Endothelial cell of umbilical vein (primary cell): ENCODE results near the gene SLC66A2. TPM values are rescaled to one million over a fixed set of nuclear protein-coding genes. Genes with fewer than 3 reads are reported as not detected.

Experiments used
- BruUV-seq: library from RNA; stranded (reverse); fragments of 400-500 nt; replicated peaks from 2 replicates; lab custom pipeline; 2021; lab: Mats Ljungman, UMichigan
- CTCF ChIA-PET: fragments of 300-600, 350-600 bp; sonication (Branson Sonifier 250); formaldehyde crosslinking; loops from one replicate; lab custom pipeline; 2021; ENCODE audit warnings: antibody characterized with exemption, inconsistent platforms; lab: Charles Lee
- POLR2A ChIA-PET: fragments of 300-600, 350-600 bp; sonication (Branson Sonifier 250); formaldehyde crosslinking; loops from one replicate; lab custom pipeline; 2021; ENCODE audit warnings: antibody characterized with exemption, inconsistent platforms; lab: Charles Lee
- DNase-seq: peaks from one replicate; pipeline ENCODE4 v3.0.0-alpha.2; 2011; ENCODE audit warnings: low read depth, low spot score
- FAIRE-seq: peaks from 2 replicates; lab custom pipeline; 2011; peaks lifted over from hg19 to GRCh38; lab: Jason Lieb, UNC
- H2AFZ ChIP-seq: 2 replicates; pipeline ENCODE4 v1.6.0; 2012; ENCODE audit warnings: low read depth, low read length, control low read depth, inconsistent platforms
- H3K27ac ChIP-seq: 2 replicates; pipeline ENCODE4 v1.5.1; 2011; ENCODE audit warnings: low read depth, mild to moderate bottlenecking, control low read depth, low read length, moderate library complexity; ENCODE audit not compliant: insufficient read depth
- H3K27me3 ChIP-seq, 2 experiments: 2 replicates each; pipeline versions ENCODE4 v1.6.0 to v1.6.1; 2011; ENCODE audit warnings: low read length in 2 of 2, mixed read lengths in 1 of 2; ENCODE audit not compliant: control insufficient read depth in 2 of 2, insufficient read depth in 2 of 2
- H3K36me3 ChIP-seq, 2 experiments: 2 replicates in 1 of 2; 3 replicates in 1 of 2; pipeline ENCODE4 v1.5.1; 2011; ENCODE audit warnings: low read length in 2 of 2, mild to moderate bottlenecking in 1 of 2, moderate library complexity in 1 of 2; ENCODE audit not compliant: control insufficient read depth in 2 of 2, insufficient read depth in 2 of 2; ENCODE audit errors: extremely low read depth in 1 of 2
- H3K4me1 ChIP-seq: 3 replicates; pipeline ENCODE4 v1.5.1; 2011; ENCODE audit warnings: mild to moderate bottlenecking, low read length; ENCODE audit not compliant: control insufficient read depth, insufficient read depth; ENCODE audit errors: extremely low read depth
- H3K4me2 ChIP-seq: 2 replicates; pipeline ENCODE4 v1.6.1; 2011; ENCODE audit warnings: low read length, control low read depth, mixed read lengths; ENCODE audit not compliant: insufficient read depth
- H3K4me3 ChIP-seq, 3 experiments: fragments of 200-600 bp in 1 of 3; sonication (generic), shearing (Covaris generic) in 1 of 3; replicated peaks in 1 of 3; 2 replicates each; pipeline ENCODE4 v1.5.1; 2011 to 2016; ENCODE audit warnings: control low read depth in 3 of 3, low read length in 3 of 3, mild to moderate bottlenecking in 2 of 3, inconsistent platforms in 1 of 3, low read depth in 1 of 3, moderate library complexity in 1 of 3; ENCODE audit not compliant: insufficient read depth in 1 of 3
- H3K79me2 ChIP-seq: 2 replicates; pipeline ENCODE4 v1.6.0; 2012; ENCODE audit warnings: low read length, inconsistent platforms; ENCODE audit not compliant: control insufficient read depth, insufficient read depth
- H3K9ac ChIP-seq: replicated peaks from 2 replicates; pipeline ENCODE3; 2011; ENCODE audit warnings: low read length, control low read depth; ENCODE audit not compliant: insufficient read depth; ENCODE audit errors: extremely low read depth
- H3K9me1 ChIP-seq: replicated peaks from 3 replicates; pipeline ENCODE4 v1.6.0; 2011; ENCODE audit warnings: mild to moderate bottlenecking, low read length; ENCODE audit not compliant: control insufficient read depth, insufficient read depth; ENCODE audit errors: extremely low read depth
- H3K9me3 ChIP-seq: replicated peaks from 2 replicates; pipeline ENCODE4 v1.5.1; 2012; ENCODE audit warnings: low read length, inconsistent platforms; ENCODE audit not compliant: control insufficient read depth, insufficient read depth
- H4K20me1 ChIP-seq: replicated peaks from 2 replicates; pipeline ENCODE3; 2011; ENCODE audit warnings: mild to moderate bottlenecking, low read length; ENCODE audit not compliant: control insufficient read depth, insufficient read depth; ENCODE audit errors: extremely low read depth
- EZH2 ChIP-seq: IDR thresholded peaks from 2 replicates; pipeline ENCODE4 v1.6.1; 2012; ENCODE audit warnings: borderline replicate concordance, low read depth, mild to moderate bottlenecking, moderate library complexity, low read length, inconsistent platforms; ENCODE audit not compliant: severe bottlenecking
- FOS ChIP-seq: IDR thresholded peaks from 2 replicates; pipeline ENCODE4 v1.6.1; 2011; ENCODE audit warnings: mild to moderate bottlenecking, low read length, moderate library complexity, borderline replicate concordance; ENCODE audit not compliant: insufficient read depth
- GATA2 ChIP-seq: IDR thresholded peaks from 2 replicates; pipeline ENCODE4 v1.7.0; 2011; ENCODE audit warnings: low read depth, mild to moderate bottlenecking, moderate library complexity, mixed read lengths, low read length; ENCODE audit not compliant: insufficient read length, insufficient read depth
- JUN ChIP-seq: IDR thresholded peaks from 2 replicates; pipeline ENCODE4 v1.6.1; 2011; ENCODE audit warnings: borderline replicate concordance, low read depth; ENCODE audit not compliant: insufficient read length, insufficient read depth
- MYC ChIP-seq: IDR thresholded peaks from one replicate; pipeline ENCODE4 v1.6.1; 2011; ENCODE audit warnings: mild to moderate bottlenecking, low read depth, low read length
- POLR2A ChIP-seq: IDR thresholded peaks from 2 replicates; pipeline ENCODE4 v1.6.1; 2012; ENCODE audit warnings: low read depth, mild to moderate bottlenecking, control low read depth, low read length
- POLR2AphosphoS5 ChIP-seq: IDR thresholded peaks from 2 replicates; pipeline ENCODE4 v1.6.1; 2012; ENCODE audit warnings: low read depth, mild to moderate bottlenecking, control low read depth, low read length, moderate library complexity; ENCODE audit not compliant: insufficient read depth
- dilution Hi-C: fragments of 300-500 bp; cut with MboI; formaldehyde crosslinking; loops from one replicate; pipeline ENCODE4 v1.15.0; 2019; ENCODE audit warnings: low sequenced_read_pairs; ENCODE audit not compliant: extremely low pct_ligation_motif_present
- intact Hi-C: fragments of 100-400 bp; cut with micrococcal nuclease; formaldehyde crosslinking; loops from one replicate; pipeline ENCODE4 v1.10.0; 2022
- polyA plus RNA-seq, 4 experiments: library from polyadenylated mRNA; depleted of rRNA in 3 of 4; stranded (reverse) in 3 of 4; unstranded in 1 of 4; fragments of >200 nt; gene quantifications; 2 replicates each; pipeline versions ENCODE4 v1.2.1 to v1.2.3, GENCODE V29; 2011 to 2012; ENCODE audit warnings: missing spikeins in 1 of 4
- total RNA-seq: library from RNA; stranded (reverse); gene quantifications from 2 replicates; pipeline ENCODE4 v1.2.3, GENCODE V29; 2021
- TF ChIP-seq, protein P1 (sequence below), 2 donors: IDR thresholded peaks; 1 replicate in 1 of 2; 2 replicates in 1 of 2; pipeline ENCODE4 v1.5.1; 2011; ENCODE audit warnings: low read length in 2 of 2, mild to moderate bottlenecking in 2 of 2, moderate library complexity in 2 of 2, control low read depth in 1 of 2, inconsistent platforms in 1 of 2, low read depth in 1 of 2; ENCODE audit not compliant: insufficient read depth in 1 of 2; ENCODE audit errors: extremely low read depth in 1 of 2
- TF ChIP-seq, protein P2 (sequence below): IDR thresholded peaks from 2 replicates; pipeline ENCODE4 v1.6.1; 2011; ENCODE audit not compliant: insufficient read depth, insufficient read length

SLC66A2 gene
- total and polyA plus RNA-seq, 2 donors (not counting 3 experiments of a cell fraction or from before 2014, with no cell fraction given): 32.5 to 37.1 TPM

DNA sequence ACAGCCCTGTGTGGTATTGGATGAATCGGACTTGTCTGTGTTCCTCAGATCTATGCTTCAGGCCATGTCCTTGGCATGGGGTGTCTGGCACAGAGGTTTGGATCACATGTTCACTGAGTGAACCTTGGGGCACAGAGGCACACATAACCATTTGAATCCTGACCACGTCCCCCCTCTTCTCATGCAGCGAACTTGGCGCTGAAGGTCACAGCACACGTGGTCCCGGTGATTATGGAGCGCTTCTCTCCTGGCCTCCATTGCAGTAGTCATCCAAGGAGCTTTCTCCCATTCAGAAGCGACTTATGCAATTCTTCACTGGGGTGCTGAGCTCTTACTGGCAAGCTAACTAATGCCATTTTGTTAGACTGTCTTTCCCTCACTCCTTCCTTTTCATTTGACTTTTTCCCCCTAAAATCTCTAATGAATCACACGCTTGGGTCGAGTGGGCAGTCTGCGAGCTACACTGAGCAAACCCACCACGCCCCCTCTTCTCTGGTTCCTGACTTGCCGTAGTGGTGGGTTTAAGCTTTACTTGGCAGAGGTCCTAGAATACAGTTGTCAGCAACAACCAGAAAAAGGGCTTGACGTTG lies 94.3 kb downstream of the SLC66A2 start:
- no peak for FAIRE-seq
- Histone ChIP-seq H3K9me1 (no peaks in the 10 kb centered on the region), H3K4me3 (no peak overlapping the region), H3K4me2 (no peak overlapping the region), H3K36me3 (no peaks in the 10 kb centered on the region), H2AFZ (no peak overlapping the region), H3K79me2 (no peaks in the 10 kb centered on the region), H3K9me3 (no peaks in the 10 kb centered on the region), H4K20me1 (no peaks in the 10 kb centered on the region), H3K9ac (no peak overlapping the region), H3K27ac (no peak overlapping the region), H3K4me1 (no peaks in the 10 kb centered on the region), H3K27me3 (no peaks in the 10 kb centered on the region)
- intact Hi-C loops (no loop called here), dilution Hi-C loops (no loop called here)
- DNase-seq: no peak
- ChIA-PET CTCF (no interaction called here), POLR2A (no interaction called here)
- no peak for TF ChIP-seq GATA2
- no peak for TF ChIP-seq FOS
- TF ChIP-seq, protein P1, sequence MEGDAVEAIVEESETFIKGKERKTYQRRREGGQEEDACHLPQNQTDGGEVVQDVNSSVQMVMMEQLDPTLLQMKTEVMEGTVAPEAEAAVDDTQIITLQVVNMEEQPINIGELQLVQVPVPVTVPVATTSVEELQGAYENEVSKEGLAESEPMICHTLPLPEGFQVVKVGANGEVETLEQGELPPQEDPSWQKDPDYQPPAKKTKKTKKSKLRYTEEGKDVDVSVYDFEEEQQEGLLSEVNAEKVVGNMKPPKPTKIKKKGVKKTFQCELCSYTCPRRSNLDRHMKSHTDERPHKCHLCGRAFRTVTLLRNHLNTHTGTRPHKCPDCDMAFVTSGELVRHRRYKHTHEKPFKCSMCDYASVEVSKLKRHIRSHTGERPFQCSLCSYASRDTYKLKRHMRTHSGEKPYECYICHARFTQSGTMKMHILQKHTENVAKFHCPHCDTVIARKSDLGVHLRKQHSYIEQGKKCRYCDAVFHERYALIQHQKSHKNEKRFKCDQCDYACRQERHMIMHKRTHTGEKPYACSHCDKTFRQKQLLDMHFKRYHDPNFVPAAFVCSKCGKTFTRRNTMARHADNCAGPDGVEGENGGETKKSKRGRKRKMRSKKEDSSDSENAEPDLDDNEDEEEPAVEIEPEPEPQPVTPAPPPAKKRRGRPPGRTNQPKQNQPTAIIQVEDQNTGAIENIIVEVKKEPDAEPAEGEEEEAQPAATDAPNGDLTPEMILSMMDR (IDR thresholded peaks at IDR 0.05; ENCODE audit: extremely low read depth in 1 of 2, insufficient read depth in 1 of 2, low read depth in 1 of 2, low read length in 2 of 2): no peak
- TF ChIP-seq JUN: no peak
- TF ChIP-seq, protein P2, sequence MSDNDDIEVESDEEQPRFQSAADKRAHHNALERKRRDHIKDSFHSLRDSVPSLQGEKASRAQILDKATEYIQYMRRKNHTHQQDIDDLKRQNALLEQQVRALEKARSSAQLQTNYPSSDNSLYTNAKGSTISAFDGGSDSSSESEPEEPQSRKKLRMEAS: no peak
- TF ChIP-seq EZH2: no peak
- TF ChIP-seq POLR2AphosphoS5: no peak
- TF ChIP-seq MYC: no peak
- no peak for TF ChIP-seq POLR2A
- BruUV-seq: no TSS peak
